BE2C (cell line): ENCODE results near the gene MRNIP.

Source experiments
- DNase-seq: peaks from one replicate; pipeline ENCODE4 v3.0.0-alpha.2; 2020
- H3K27me3 ChIP-seq: fragments of 250-450 bp; sonication (Bioruptor Pico); 2 replicates; pipeline ENCODE4 v1.5.1; 2020; ENCODE audit warnings: mild to moderate bottlenecking
- H3K36me3 ChIP-seq: fragments of 250-450 bp; sonication (Bioruptor Pico); 2 replicates; pipeline ENCODE4 v1.5.1; 2020; ENCODE audit warnings: mild to moderate bottlenecking
- H3K4me1 ChIP-seq: fragments of 250-450 bp; sonication (Bioruptor Pico); 2 replicates; pipeline ENCODE4 v1.5.1; 2020
- H3K4me3 ChIP-seq: 2 replicates; pipeline ENCODE4 v1.5.1; 2011; ENCODE audit warnings: low read depth, low read length
- H3K9me3 ChIP-seq: fragments of 250-450 bp; sonication (Bioruptor Pico); 2 replicates; pipeline ENCODE4 v1.5.1; 2020
- TF ChIP-seq, protein P1 (sequence below): IDR thresholded peaks from 2 replicates; pipeline ENCODE4 v1.5.1; 2012; ENCODE audit warnings: mild to moderate bottlenecking, low read depth, low read length

The MRNIP gene

DNA sequence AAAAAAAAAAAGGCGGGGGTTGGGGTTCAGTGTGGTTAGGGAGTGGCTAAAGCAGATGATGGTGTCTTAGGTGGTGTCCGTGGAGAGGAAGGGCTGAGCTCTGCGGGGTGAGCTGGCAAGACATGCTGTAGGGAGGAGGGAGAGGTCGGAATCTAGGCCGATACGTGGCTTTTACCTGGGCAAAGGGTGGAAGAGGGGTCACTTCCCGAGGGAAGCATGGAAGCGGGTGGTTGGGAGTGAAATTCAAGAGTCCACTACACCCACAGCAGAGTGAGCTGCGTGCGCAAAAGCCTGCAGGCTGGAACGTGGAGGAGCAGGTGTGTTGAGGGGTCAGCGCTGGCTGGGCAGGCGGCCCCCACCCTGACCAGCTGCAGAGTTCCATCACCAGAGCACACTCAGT is 31.3 kb upstream of the MRNIP start:
- Histone ChIP-seq H3K4me3 (no peak overlapping the region), H3K27me3 (no peaks in the 10 kb centered on the region), H3K4me1 (no peaks in the 10 kb centered on the region), H3K9me3 (no peaks in the 10 kb centered on the region), H3K36me3 (peaks cover 28% of the 10 kb centered on the region)
- TF ChIP-seq, protein P1, sequence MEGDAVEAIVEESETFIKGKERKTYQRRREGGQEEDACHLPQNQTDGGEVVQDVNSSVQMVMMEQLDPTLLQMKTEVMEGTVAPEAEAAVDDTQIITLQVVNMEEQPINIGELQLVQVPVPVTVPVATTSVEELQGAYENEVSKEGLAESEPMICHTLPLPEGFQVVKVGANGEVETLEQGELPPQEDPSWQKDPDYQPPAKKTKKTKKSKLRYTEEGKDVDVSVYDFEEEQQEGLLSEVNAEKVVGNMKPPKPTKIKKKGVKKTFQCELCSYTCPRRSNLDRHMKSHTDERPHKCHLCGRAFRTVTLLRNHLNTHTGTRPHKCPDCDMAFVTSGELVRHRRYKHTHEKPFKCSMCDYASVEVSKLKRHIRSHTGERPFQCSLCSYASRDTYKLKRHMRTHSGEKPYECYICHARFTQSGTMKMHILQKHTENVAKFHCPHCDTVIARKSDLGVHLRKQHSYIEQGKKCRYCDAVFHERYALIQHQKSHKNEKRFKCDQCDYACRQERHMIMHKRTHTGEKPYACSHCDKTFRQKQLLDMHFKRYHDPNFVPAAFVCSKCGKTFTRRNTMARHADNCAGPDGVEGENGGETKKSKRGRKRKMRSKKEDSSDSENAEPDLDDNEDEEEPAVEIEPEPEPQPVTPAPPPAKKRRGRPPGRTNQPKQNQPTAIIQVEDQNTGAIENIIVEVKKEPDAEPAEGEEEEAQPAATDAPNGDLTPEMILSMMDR = no peak
- DNase-seq = no peak

DNA sequence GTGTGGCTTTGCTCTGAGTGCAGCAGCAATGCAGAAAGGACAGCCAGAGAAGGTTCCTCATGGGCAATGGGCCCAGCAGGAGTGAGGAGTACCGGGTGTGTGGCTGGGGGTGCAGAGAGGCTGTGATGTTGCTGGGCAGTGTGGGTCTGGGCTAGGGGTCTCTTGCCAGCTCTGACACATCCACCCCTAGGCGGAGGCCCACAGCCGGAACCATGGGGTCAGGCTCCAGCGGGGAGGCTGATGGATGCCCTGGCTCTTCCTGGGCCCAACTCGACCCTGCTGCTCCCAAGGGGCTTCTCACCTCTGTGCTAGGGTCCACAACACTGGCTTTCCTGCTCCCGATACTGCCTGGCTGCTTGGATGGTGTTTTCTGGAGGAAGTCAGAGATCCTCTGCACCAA is 29.2 kb upstream of the MRNIP start:
- Histone ChIP-seq H3K36me3 (peaks cover 32% of the 10 kb centered on the region), H3K27me3 (no peaks in the 10 kb centered on the region), H3K4me1 (no peaks in the 10 kb centered on the region), H3K9me3 (peaks cover 4% of the 10 kb centered on the region), H3K4me3 (no peak overlapping the region)
- DNase-seq = no peak
- TF ChIP-seq, protein P1 = no peak

DNA sequence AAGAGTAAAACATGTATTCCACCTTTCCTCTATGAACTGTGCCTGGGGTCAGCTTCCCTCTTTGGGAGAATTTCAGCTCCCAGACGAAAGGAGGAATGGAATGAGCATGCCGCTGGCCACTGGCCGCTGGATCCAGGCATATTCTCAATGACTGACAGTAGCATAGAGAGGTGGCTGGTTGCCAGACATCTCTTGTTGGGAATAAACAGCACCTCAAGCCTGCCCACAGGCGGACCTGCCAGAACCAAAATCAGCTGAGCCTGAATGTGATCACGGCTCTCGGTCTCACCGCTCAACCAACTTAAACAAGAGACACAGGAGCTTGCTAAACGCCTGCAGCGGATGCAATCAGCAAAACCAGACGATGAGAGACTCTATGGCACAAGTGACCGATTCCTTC is 28.5 kb upstream of the MRNIP start:
- H3K4me1 ChIP-seq = no peaks in the 10 kb centered on the region
- H3K36me3 ChIP-seq = peaks cover 31% of the 10 kb centered on the region
- TF ChIP-seq, protein P1 = no peak
- H3K27me3 ChIP-seq = no peaks in the 10 kb centered on the region
- H3K4me3 ChIP-seq = no peak overlapping the region
- DNase-seq = no peak
- H3K9me3 ChIP-seq = peaks cover 11% of the 10 kb centered on the region

DNA sequence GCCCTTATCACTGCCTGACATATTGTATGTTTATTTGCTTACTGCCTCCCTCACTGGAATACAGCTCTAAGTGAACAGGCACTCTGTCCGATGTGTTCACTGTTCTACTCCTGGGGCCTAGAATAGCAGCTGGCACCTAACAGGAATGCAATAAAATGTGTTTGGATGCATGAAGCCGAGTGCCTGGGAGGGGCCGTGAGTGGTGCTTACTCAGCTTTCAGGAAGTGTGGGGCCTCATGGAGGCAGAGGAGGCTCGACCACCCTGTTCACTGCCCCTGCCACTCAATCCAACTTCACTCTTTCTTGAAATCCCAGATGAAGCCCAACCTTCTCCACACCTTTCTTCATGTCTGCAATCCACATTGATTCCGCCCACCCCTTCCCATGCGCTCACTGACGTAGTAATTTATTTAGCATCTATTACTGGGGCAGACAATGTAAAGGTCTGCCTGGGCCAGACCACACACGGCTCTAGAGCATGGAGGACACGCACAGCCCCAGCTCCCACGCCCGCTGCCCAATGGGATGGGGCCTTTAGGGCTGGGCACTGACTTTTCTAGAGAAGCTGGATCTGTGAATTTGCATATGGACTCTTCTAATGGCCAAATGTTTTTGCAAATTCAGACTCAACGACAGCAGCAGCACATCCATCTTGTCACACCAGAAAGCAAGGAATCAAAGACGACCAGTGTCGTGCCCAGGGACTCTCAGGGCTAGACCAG is 27.7 kb upstream of the MRNIP start:
- no peak for DNase-seq
- H3K27me3 ChIP-seq = no peaks in the 10 kb centered on the region
- H3K9me3 ChIP-seq = peaks cover 12% of the 10 kb centered on the region
- TF ChIP-seq, protein P1 = no peak
- no peaks in the 10 kb centered on the region for H3K4me1 ChIP-seq
- H3K36me3 ChIP-seq = peaks cover 28% of the 10 kb centered on the region
- H3K4me3 ChIP-seq = no peak overlapping the region

DNA sequence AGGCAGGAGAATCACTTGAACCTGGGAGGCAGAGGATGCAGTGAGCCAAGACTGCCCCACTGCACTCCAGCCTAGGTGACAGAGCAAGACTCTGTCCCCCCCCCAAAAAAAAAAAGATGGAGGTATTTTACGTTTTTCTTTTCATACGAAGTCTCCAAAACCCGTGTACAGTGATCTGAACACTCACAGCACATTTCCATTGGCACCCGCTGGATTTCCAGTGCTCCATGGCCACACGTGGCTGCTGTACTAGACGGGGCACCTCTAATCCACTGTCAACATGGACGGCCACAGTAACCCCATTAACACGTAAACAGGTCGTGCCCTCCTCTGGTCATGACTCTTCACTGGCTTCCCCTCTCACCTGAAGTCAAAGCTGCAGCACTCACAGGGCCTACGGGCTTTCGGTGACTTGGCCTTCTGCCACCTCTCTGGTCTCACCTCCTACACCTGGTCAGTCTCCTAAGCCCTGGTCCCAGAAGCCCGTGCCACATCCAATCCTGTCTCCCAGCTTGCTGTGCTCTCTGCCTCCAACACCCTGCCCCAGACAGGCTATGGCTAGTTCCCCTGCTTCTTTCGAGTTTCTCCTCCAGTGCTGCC is 27.0 kb upstream of the MRNIP start:
- no peak overlapping the region for H3K4me3 ChIP-seq
- H3K36me3 ChIP-seq = peaks cover 24% of the 10 kb centered on the region

More for the DNA sequence above, 27.0 kb upstream of the MRNIP start:
- peaks cover 12% of the 10 kb centered on the region for H3K9me3 ChIP-seq
- TF ChIP-seq, protein P1 = no peak
- no peak for DNase-seq
- H3K27me3 ChIP-seq = no peaks in the 10 kb centered on the region
- H3K4me1 ChIP-seq = no peaks in the 10 kb centered on the region
